HL-60 (cell line): ENCODE data around the gene TMCO1.

Experiments
- CTCF ChIP-seq: IDR thresholded peaks from one replicate; pipeline ENCODE4 v1.5.1; 2011; ENCODE audit warnings: low read length, control low read depth, inconsistent platforms; ENCODE audit not compliant: insufficient read depth
- POLR2AphosphoS5 ChIP-seq: IDR thresholded peaks from 2 replicates; pipeline ENCODE4 v1.6.1; 2012; ENCODE audit warnings: low read depth
- REST ChIP-seq: IDR thresholded peaks from 2 replicates; pipeline ENCODE4 v1.6.1; 2012; ENCODE audit warnings: low read depth; ENCODE audit not compliant: insufficient replicate concordance

- TF ChIP-seq POLR2AphosphoS5 = no peak; the same call in 1 of the 2 replicates
- TF ChIP-seq REST = no peak
- no peak for TF ChIP-seq CTCF
These were observed 70.0 kb downstream of the TMCO1 start for GRCh38 chr1:165698761-165699052.
